GM12875 (cell line): ENCODE data around the gene TAF15.

ENCODE experiments used
- H3K4me3 ChIP-seq: one replicate; pipeline ENCODE4 v1.5.1; 2011; ENCODE audit warnings: low read depth, low read length, control low read depth
- CTCF ChIP-seq: IDR thresholded peaks from 2 replicates; pipeline ENCODE4 v1.5.1; 2011; ENCODE audit warnings: low read depth, mild to moderate bottlenecking, control low read depth, inconsistent platforms, low read length, moderate library complexity, borderline replicate concordance; ENCODE audit not compliant: insufficient read depth

The TAF15 gene

GRCh38 chr17:35773679-35774425 lies 35.4 kb upstream of the TAF15 start:
- no peak for TF ChIP-seq CTCF
- no peak overlapping the region for H3K4me3 ChIP-seq

- no peak overlapping the region for H3K4me3 ChIP-seq
- no peak for TF ChIP-seq CTCF
Measured at GRCh38 chr17:35774499-35774898, 34.8 kb upstream of the TAF15 start.

- H3K4me3 ChIP-seq = no peak overlapping the region
- TF ChIP-seq CTCF = no peak
Measured at GRCh38 chr17:35775039-35775438, 34.2 kb upstream of the TAF15 start.

GRCh38 chr17:35775583-35775982 lies 33.7 kb upstream of the TAF15 start:
- no peak overlapping the region for H3K4me3 ChIP-seq
- TF ChIP-seq CTCF = no peak

- TF ChIP-seq CTCF = no peak
- H3K4me3 ChIP-seq = no peak overlapping the region
Measured at GRCh38 chr17:35778641-35779196, 30.6 kb upstream of the TAF15 start.

- no peak for TF ChIP-seq CTCF
- no peak overlapping the region for H3K4me3 ChIP-seq
Measured at GRCh38 chr17:35780950-35781349, 28.3 kb upstream of the TAF15 start.

GRCh38 chr17:35784895-35785294 lies 24.4 kb upstream of the TAF15 start:
- no peak overlapping the region for H3K4me3 ChIP-seq
- no peak for TF ChIP-seq CTCF
